H1 (cell line): Measurements from ENCODE around the gene PDPK1.

Experiments
- ATF2 ChIP-seq: IDR thresholded peaks from 2 replicates; pipeline ENCODE4 v1.6.1; 2012; ENCODE audit warnings: low read length, inconsistent platforms
- ATF3 ChIP-seq: IDR thresholded peaks from 2 replicates; pipeline ENCODE4 v1.6.1; 2011; ENCODE audit warnings: low read depth, mild to moderate bottlenecking, low read length; ENCODE audit not compliant: insufficient read depth
- BRCA1 ChIP-seq: IDR thresholded peaks from 2 replicates; pipeline ENCODE4 v1.6.1; 2012; ENCODE audit warnings: low read depth, low read length, improper control_type of control experiment
- EGR1 ChIP-seq: IDR thresholded peaks from 2 replicates; pipeline ENCODE4 v1.6.1; 2011; ENCODE audit warnings: low read depth, low read length, borderline replicate concordance
- MAX ChIP-seq: IDR thresholded peaks from 2 replicates; pipeline ENCODE4 v1.6.1; 2012; ENCODE audit warnings: inconsistent platforms
- POLR2A ChIP-seq, 2 experiments: IDR thresholded peaks; 1 replicate in 1 of 2; 2 replicates in 1 of 2; pipeline ENCODE4 v1.6.1; 2011; ENCODE audit warnings: low read depth in 2 of 2, low read length in 2 of 2, mild to moderate bottlenecking in 2 of 2; ENCODE audit errors: control extremely low read depth in 1 of 2
- POLR2AphosphoS5 ChIP-seq: IDR thresholded peaks from 2 replicates; pipeline ENCODE4 v1.6.1; 2011; ENCODE audit warnings: low read depth, low read length
- RAD21 ChIP-seq, 2 experiments: IDR thresholded peaks in 1 of 2; conservative IDR thresholded peaks in 1 of 2; 2 replicates each; pipeline ENCODE4 v1.6.1; 2011; ENCODE audit warnings: low read depth in 2 of 2, low read length in 2 of 2, improper control_type of control experiment in 1 of 2, inconsistent platforms in 1 of 2, mild to moderate bottlenecking in 1 of 2, moderate library complexity in 1 of 2
- SIN3A ChIP-seq, 2 experiments: IDR thresholded peaks in 1 of 2; conservative IDR thresholded peaks in 1 of 2; 2 replicates each; pipeline ENCODE4 v1.6.1; 2011 to 2012; ENCODE audit warnings: low read length in 2 of 2, improper control_type of control experiment in 1 of 2, low read depth in 1 of 2, mild to moderate bottlenecking in 1 of 2
- TBP ChIP-seq: IDR thresholded peaks from 2 replicates; pipeline ENCODE4 v1.6.1; 2011; ENCODE audit warnings: low read depth, low read length, improper control_type of control experiment
- TF ChIP-seq, protein P1 (sequence below), 3 experiments: IDR thresholded peaks; 1 replicate in 2 of 3; 2 replicates in 1 of 3; pipeline versions ENCODE4 v1.5.1 to v1.6.1; 2011; ENCODE audit warnings: low read length in 3 of 3, mild to moderate bottlenecking in 3 of 3, inconsistent platforms in 2 of 3, low read depth in 1 of 3, moderate library complexity in 1 of 3; ENCODE audit not compliant: insufficient read depth in 1 of 3; ENCODE audit errors: control extremely low read depth in 1 of 3

- TF ChIP-seq POLR2A (IDR thresholded peaks at IDR 0.05; ENCODE audit: control extremely low read depth in 1 of 2, low read depth in 2 of 2, low read length in 2 of 2) (no peak), TBP (no peak), SIN3A (conservative IDR thresholded peaks at IDR 0.05 in 1 of 2, IDR thresholded peaks at IDR 0.05 in 1 of 2; ENCODE audit: low read depth in 1 of 2, low read length in 2 of 2) (no peak), ATF3 (no peak), MAX (no peak), POLR2AphosphoS5 (no peak), BRCA1 (no peak), ATF2 (no peak), RAD21 (IDR thresholded peaks at IDR 0.05 in 1 of 2, conservative IDR thresholded peaks at IDR 0.05 in 1 of 2; ENCODE audit: low read depth in 2 of 2, low read length in 2 of 2) (no peak), EGR1 (no peak)
- TF ChIP-seq, protein P1, sequence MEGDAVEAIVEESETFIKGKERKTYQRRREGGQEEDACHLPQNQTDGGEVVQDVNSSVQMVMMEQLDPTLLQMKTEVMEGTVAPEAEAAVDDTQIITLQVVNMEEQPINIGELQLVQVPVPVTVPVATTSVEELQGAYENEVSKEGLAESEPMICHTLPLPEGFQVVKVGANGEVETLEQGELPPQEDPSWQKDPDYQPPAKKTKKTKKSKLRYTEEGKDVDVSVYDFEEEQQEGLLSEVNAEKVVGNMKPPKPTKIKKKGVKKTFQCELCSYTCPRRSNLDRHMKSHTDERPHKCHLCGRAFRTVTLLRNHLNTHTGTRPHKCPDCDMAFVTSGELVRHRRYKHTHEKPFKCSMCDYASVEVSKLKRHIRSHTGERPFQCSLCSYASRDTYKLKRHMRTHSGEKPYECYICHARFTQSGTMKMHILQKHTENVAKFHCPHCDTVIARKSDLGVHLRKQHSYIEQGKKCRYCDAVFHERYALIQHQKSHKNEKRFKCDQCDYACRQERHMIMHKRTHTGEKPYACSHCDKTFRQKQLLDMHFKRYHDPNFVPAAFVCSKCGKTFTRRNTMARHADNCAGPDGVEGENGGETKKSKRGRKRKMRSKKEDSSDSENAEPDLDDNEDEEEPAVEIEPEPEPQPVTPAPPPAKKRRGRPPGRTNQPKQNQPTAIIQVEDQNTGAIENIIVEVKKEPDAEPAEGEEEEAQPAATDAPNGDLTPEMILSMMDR (IDR thresholded peaks at IDR 0.05; ENCODE audit: control extremely low read depth in 1 of 3, insufficient read depth in 1 of 3, low read depth in 1 of 3, low read length in 3 of 3), result no peak
Observed at GRCh38 chr16:2596747-2597559, 59.1 kb downstream of the PDPK1 start.
